HL-60 (cell line): ENCODE results near the gene SOWAHB.

ENCODE experiments used
- DNase-seq, 2 experiments: peaks; one replicate each; pipeline ENCODE4 v3.0.0-alpha.2; 2010 to 2020; ENCODE audit warnings: low read depth in 1 of 2, low spot score in 1 of 2
- H3K27ac ChIP-seq: fragments of 250-450 bp; sonication (Bioruptor Pico); replicated peaks from 2 replicates; pipeline ENCODE4 v1.5.1; 2020; ENCODE audit warnings: mild to moderate bottlenecking, moderate library complexity
- H3K27me3 ChIP-seq: fragments of 250-450 bp; sonication (Bioruptor Pico); 2 replicates; pipeline ENCODE4 v1.5.1; 2021; ENCODE audit warnings: mild to moderate bottlenecking, moderate library complexity; ENCODE audit not compliant: insufficient read depth, poor library complexity, severe bottlenecking
- H3K4me3 ChIP-seq: replicated peaks from 2 replicates; pipeline ENCODE4 v1.5.1; 2011; ENCODE audit warnings: mild to moderate bottlenecking, control low read depth, low read length; ENCODE audit not compliant: insufficient read depth
- GABPA ChIP-seq: IDR thresholded peaks from 2 replicates; pipeline ENCODE4 v1.6.1; 2012; ENCODE audit warnings: low read depth
- POLR2AphosphoS5 ChIP-seq: IDR thresholded peaks from 2 replicates; pipeline ENCODE4 v1.6.1; 2012; ENCODE audit warnings: low read depth
- SPI1 ChIP-seq: IDR thresholded peaks from 2 replicates; pipeline ENCODE4 v1.6.1; 2012; ENCODE audit warnings: low read depth, mild to moderate bottlenecking, borderline replicate concordance
- TF ChIP-seq, protein P1 (sequence below): IDR thresholded peaks from 2 replicates; pipeline ENCODE4 v1.6.1; 2012; ENCODE audit warnings: low read depth; ENCODE audit not compliant: insufficient replicate concordance
- TF ChIP-seq, protein P2 (sequence below): IDR thresholded peaks from one replicate; pipeline ENCODE4 v1.5.1; 2011; ENCODE audit warnings: low read length, control low read depth, inconsistent platforms; ENCODE audit not compliant: insufficient read depth

SOWAHB gene

DNA sequence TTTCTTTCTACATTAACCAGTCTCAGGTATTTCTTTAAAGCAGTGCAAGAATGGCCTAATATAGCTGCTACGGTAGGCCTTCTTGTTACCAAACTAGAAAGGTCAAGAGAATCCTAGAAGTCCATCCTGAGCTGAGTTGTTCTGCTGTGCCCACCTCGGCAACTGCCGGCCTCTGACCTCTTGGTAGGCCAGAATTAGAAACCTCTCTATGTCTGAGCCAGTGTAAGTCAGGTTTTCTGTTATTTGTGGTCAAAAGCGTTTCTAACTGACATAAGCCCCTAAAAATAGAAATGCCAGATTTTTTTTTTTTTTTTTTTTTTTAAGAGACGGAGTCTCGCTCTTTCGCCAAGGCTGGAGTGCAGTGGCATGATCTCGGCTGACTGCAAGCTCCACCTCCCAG lies 43.1 kb downstream of the SOWAHB start:
- H3K27ac ChIP-seq, result no peak overlapping the region
- DNase-seq, result no peak
- H3K4me3 ChIP-seq, result no peak overlapping the region
- TF ChIP-seq, protein P1, sequence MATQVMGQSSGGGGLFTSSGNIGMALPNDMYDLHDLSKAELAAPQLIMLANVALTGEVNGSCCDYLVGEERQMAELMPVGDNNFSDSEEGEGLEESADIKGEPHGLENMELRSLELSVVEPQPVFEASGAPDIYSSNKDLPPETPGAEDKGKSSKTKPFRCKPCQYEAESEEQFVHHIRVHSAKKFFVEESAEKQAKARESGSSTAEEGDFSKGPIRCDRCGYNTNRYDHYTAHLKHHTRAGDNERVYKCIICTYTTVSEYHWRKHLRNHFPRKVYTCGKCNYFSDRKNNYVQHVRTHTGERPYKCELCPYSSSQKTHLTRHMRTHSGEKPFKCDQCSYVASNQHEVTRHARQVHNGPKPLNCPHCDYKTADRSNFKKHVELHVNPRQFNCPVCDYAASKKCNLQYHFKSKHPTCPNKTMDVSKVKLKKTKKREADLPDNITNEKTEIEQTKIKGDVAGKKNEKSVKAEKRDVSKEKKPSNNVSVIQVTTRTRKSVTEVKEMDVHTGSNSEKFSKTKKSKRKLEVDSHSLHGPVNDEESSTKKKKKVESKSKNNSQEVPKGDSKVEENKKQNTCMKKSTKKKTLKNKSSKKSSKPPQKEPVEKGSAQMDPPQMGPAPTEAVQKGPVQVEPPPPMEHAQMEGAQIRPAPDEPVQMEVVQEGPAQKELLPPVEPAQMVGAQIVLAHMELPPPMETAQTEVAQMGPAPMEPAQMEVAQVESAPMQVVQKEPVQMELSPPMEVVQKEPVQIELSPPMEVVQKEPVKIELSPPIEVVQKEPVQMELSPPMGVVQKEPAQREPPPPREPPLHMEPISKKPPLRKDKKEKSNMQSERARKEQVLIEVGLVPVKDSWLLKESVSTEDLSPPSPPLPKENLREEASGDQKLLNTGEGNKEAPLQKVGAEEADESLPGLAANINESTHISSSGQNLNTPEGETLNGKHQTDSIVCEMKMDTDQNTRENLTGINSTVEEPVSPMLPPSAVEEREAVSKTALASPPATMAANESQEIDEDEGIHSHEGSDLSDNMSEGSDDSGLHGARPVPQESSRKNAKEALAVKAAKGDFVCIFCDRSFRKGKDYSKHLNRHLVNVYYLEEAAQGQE, result no peak
- no peak for TF ChIP-seq POLR2AphosphoS5
- no peak for TF ChIP-seq GABPA
- TF ChIP-seq, protein P2, sequence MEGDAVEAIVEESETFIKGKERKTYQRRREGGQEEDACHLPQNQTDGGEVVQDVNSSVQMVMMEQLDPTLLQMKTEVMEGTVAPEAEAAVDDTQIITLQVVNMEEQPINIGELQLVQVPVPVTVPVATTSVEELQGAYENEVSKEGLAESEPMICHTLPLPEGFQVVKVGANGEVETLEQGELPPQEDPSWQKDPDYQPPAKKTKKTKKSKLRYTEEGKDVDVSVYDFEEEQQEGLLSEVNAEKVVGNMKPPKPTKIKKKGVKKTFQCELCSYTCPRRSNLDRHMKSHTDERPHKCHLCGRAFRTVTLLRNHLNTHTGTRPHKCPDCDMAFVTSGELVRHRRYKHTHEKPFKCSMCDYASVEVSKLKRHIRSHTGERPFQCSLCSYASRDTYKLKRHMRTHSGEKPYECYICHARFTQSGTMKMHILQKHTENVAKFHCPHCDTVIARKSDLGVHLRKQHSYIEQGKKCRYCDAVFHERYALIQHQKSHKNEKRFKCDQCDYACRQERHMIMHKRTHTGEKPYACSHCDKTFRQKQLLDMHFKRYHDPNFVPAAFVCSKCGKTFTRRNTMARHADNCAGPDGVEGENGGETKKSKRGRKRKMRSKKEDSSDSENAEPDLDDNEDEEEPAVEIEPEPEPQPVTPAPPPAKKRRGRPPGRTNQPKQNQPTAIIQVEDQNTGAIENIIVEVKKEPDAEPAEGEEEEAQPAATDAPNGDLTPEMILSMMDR, result no peak
- no peak for TF ChIP-seq SPI1
- no peaks in the 10 kb centered on the region for H3K27me3 ChIP-seq

DNA sequence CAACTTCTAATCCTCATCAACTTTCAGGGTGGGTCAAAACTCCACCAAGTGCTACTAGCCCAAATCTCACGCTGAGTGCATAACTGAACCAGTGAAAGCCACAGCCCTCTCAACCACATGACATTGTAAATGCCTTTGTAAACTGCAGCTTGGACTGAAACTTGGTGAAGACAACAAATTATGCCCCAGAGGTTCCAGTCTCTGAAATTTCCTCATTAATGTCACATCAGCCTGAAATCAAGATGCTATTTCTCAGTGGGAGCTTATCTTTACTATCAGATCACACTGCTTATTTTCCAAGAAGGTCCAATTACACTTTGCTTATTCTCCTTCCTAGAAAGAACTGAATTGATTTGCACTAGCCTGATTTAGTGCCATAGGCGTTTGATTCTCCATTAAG lies 46.6 kb downstream of the SOWAHB start:
- Histone ChIP-seq H3K4me3 (no peak overlapping the region), H3K27me3 (no peaks in the 10 kb centered on the region), H3K27ac (no peak overlapping the region)
- TF ChIP-seq POLR2AphosphoS5, result no peak
- no peak for TF ChIP-seq GABPA
- TF ChIP-seq, protein P1, result no peak
- TF ChIP-seq SPI1, result no peak
- TF ChIP-seq, protein P2, result no peak
- no peak for DNase-seq

DNA sequence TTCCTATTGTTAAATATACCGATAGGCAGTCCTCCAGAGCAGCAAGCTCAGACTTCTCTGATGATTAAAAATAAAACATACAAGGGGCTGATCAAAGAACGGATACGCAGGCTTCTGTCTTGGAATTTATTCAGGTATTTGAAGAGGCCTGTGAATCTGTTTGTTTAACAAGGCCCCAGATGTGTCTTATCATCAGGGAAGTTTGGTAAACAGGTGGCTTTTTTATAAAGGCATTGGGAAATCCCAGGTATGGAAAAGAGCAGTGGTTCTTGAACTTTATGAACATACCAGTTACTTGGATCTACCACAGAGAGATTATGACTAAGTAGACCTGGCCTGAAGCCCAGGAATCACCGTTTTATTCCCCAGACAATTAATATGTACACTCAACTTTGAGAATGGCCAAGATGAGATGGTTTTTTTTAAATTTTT lies 47.9 kb downstream of the SOWAHB start:
- Histone ChIP-seq H3K27me3 (no peaks in the 10 kb centered on the region), H3K27ac (no peak overlapping the region), H3K4me3 (no peak overlapping the region)
- no peak for TF ChIP-seq SPI1
- TF ChIP-seq, protein P1, result no peak
- no peak for TF ChIP-seq POLR2AphosphoS5
- no peak for TF ChIP-seq GABPA
- TF ChIP-seq, protein P2, result no peak
- DNase-seq, result no peak
